Measurements from ENCODE around the gene CARD8.

The CARD8 gene

GRCh38 chr19:48203222-48203793 lies 52.4 kb downstream of the CARD8 start:
- Histone ChIP-seq H3K27me3 (no peaks in the 10 kb centered on the region), H3K4me3 (ENCODE audit: low read depth in 1 of 2, low read length in 1 of 2) (peak overlapping the region; percentile 62 to 64), H3K36me3 (peaks cover 3% of the 10 kb centered on the region), H3K27ac (peak overlapping the region; percentile 62), H3K9me3 (no peaks in the 10 kb centered on the region), H3K4me1 (ENCODE audit: control insufficient read depth in 1 of 2, insufficient read depth in 1 of 2, low read depth in 1 of 2, low read length in 1 of 2) (peaks cover 26 to 27% of the 10 kb centered on the region in 2 experiments)
- TF ChIP-seq CTCF (IDR thresholded peaks at IDR 0.05): no peak

- no peak overlapping the region for H3K27ac ChIP-seq
- TF ChIP-seq CTCF (IDR thresholded peaks at IDR 0.05): no peak
- peaks cover 2 to 4% of the 10 kb centered on the region in 2 experiments for H3K4me1 ChIP-seq (ENCODE audit: control insufficient read depth in 1 of 2, insufficient read depth in 1 of 2, low read depth in 1 of 2, low read length in 1 of 2)
- no peaks in the 10 kb centered on the region for H3K9me3 ChIP-seq
- H3K4me3 ChIP-seq (ENCODE audit: low read depth in 1 of 2, low read length in 1 of 2): no peak overlapping the region
- H3K36me3 ChIP-seq: no peaks in the 10 kb centered on the region
- H3K27me3 ChIP-seq: peaks cover 6% of the 10 kb centered on the region
Observed at GRCh38 chr19:48196933-48197665, 58.6 kb downstream of the CARD8 start.

- H3K4me3 ChIP-seq (ENCODE audit: low read depth in 1 of 2, low read length in 1 of 2): no peak overlapping the region
- no peak for TF ChIP-seq CTCF (IDR thresholded peaks at IDR 0.05)
- H3K4me1 ChIP-seq (ENCODE audit: control insufficient read depth in 1 of 2, insufficient read depth in 1 of 2, low read depth in 1 of 2, low read length in 1 of 2): peaks cover 0 to 4% of the 10 kb centered on the region in 2 experiments
- peaks cover 6% of the 10 kb centered on the region for H3K27me3 ChIP-seq
- H3K27ac ChIP-seq: no peak overlapping the region
- peaks cover 5% of the 10 kb centered on the region for H3K36me3 ChIP-seq
- H3K9me3 ChIP-seq: no peaks in the 10 kb centered on the region
Observed at GRCh38 chr19:48196321-48196763, 59.4 kb downstream of the CARD8 start.

- Histone ChIP-seq H3K36me3 (peaks cover 6% of the 10 kb centered on the region), H3K27ac (no peak overlapping the region), H3K4me1 (ENCODE audit: control insufficient read depth in 1 of 2, insufficient read depth in 1 of 2, low read depth in 1 of 2, low read length in 1 of 2) (peaks cover 0 to 4% of the 10 kb centered on the region in 2 experiments), H3K27me3 (peaks cover 6% of the 10 kb centered on the region), H3K4me3 (ENCODE audit: low read depth in 1 of 2, low read length in 1 of 2) (no peak overlapping the region), H3K9me3 (no peaks in the 10 kb centered on the region)
- TF ChIP-seq CTCF (IDR thresholded peaks at IDR 0.05): no peak
Observed at GRCh38 chr19:48194844-48195830, 60.6 kb downstream of the CARD8 start.

GRCh38 chr19:48194041-48194843 lies 61.5 kb downstream of the CARD8 start:
- H3K27me3 ChIP-seq: peaks cover 6% of the 10 kb centered on the region
- H3K4me1 ChIP-seq (ENCODE audit: control insufficient read depth in 1 of 2, insufficient read depth in 1 of 2, low read depth in 1 of 2, low read length in 1 of 2): peaks cover 0 to 4% of the 10 kb centered on the region in 2 experiments
- H3K36me3 ChIP-seq: peaks cover 6% of the 10 kb centered on the region
- no peak for TF ChIP-seq CTCF (IDR thresholded peaks at IDR 0.05)
- no peak overlapping the region for H3K4me3 ChIP-seq (ENCODE audit: low read depth in 1 of 2, low read length in 1 of 2)
- H3K27ac ChIP-seq: no peak overlapping the region
- H3K9me3 ChIP-seq: no peaks in the 10 kb centered on the region
